SK-N-SH (cell line): ENCODE data around the gene TPCN2. TPM values are rescaled to one million over a fixed set of nuclear protein-coding genes. Genes with fewer than 3 reads are reported as not detected.

Experiments used
- CTCF ChIA-PET: fragments of 300-600, 350-600 bp; formaldehyde crosslinking; extraction: SDS; loops from one replicate; lab custom pipeline; 2021; lab: Yijun Ruan, JAX
- POLR2A ChIA-PET: fragments of 350-600 bp; sonication (Branson Sonifier 250); formaldehyde crosslinking; extraction: SDS; loops from one replicate; lab custom pipeline; 2020; ENCODE audit warnings: antibody characterized with exemption, inconsistent platforms; lab: Yijun Ruan, JAX
- DNase-seq: peaks from one replicate; pipeline ENCODE4 v3.0.0; 2012
- H2AFZ ChIP-seq: fragments of 200-600 bp; sonication (generic); 2 replicates; pipeline ENCODE4 v1.8.1; 2016; ENCODE audit warnings: antibody characterized with exemption, mild to moderate bottlenecking, low read depth
- H3F3A ChIP-seq: fragments of 200-600 bp; sonication (generic); replicated peaks from 2 replicates; pipeline ENCODE3; 2016; ENCODE audit warnings: antibody characterized with exemption, mild to moderate bottlenecking; ENCODE audit not compliant: insufficient read depth
- H3K27ac ChIP-seq, 2 experiments: fragments of 200-500 bp in 1 of 2; fragments of 200-600 bp in 1 of 2; sonication (Bioruptor generic) in 1 of 2; sonication (generic), shearing (Covaris generic) in 1 of 2; 2 replicates each; pipeline versions ENCODE4 v1.5.1 to v1.6.1; 2014 to 2016; ENCODE audit warnings: low read depth in 2 of 2, inconsistent platforms in 1 of 2, low read length in 1 of 2, mild to moderate bottlenecking in 1 of 2, mixed read lengths in 1 of 2
- H3K27me3 ChIP-seq: fragments of 200-600 bp; sonication (generic), shearing (Covaris generic); 2 replicates; pipeline ENCODE4 v1.6.1; 2016; ENCODE audit warnings: mixed run types; ENCODE audit not compliant: insufficient read depth
- H3K36me3 ChIP-seq, 2 experiments: fragments of 200-500 bp in 1 of 2; fragments of 200-600 bp in 1 of 2; sonication (Bioruptor generic) in 1 of 2; sonication (generic) in 1 of 2; replicated peaks in 1 of 2; 2 replicates each; pipeline versions ENCODE3 to v1.5.1; 2014 to 2016; ENCODE audit warnings: low read length in 1 of 2, mild to moderate bottlenecking in 1 of 2; ENCODE audit not compliant: insufficient read depth in 2 of 2, control insufficient read depth in 1 of 2
- H3K4me1 ChIP-seq, 2 experiments: fragments of 200-500 bp in 1 of 2; fragments of 200-600 bp in 1 of 2; sonication (Bioruptor generic) in 1 of 2; sonication (generic), shearing (Covaris generic) in 1 of 2; 2 replicates each; pipeline versions ENCODE4 v1.5.1 to v1.6.1; 2014 to 2016; ENCODE audit warnings: low read depth in 1 of 2, low read length in 1 of 2, mixed run types in 1 of 2; ENCODE audit not compliant: insufficient read depth in 2 of 2, control insufficient read depth in 1 of 2
- H3K4me2 ChIP-seq: fragments of 200-600 bp; sonication (generic), shearing (Covaris generic); 2 replicates; pipeline ENCODE4 v1.6.1; 2017; ENCODE audit warnings: mixed run types
- H3K4me3 ChIP-seq, 2 experiments: fragments of 200-500 bp in 1 of 2; fragments of 200-600 bp in 1 of 2; sonication (Bioruptor generic) in 1 of 2; sonication (generic), shearing (Covaris generic) in 1 of 2; 2 replicates each; pipeline versions ENCODE4 v1.5.1 to v1.8.1; 2014 to 2016; ENCODE audit warnings: low read depth in 2 of 2, inconsistent platforms in 1 of 2, low read length in 1 of 2, mild to moderate bottlenecking in 1 of 2, mixed read lengths in 1 of 2, moderate library complexity in 1 of 2
- H3K79me2 ChIP-seq: fragments of 200-600 bp; sonication (generic); 2 replicates; pipeline ENCODE4 v1.8.1; 2017; ENCODE audit warnings: mild to moderate bottlenecking; ENCODE audit not compliant: insufficient read depth
- H3K9ac ChIP-seq: fragments of 200-600 bp; sonication (generic); 2 replicates; pipeline ENCODE4 v1.6.1; 2017; ENCODE audit warnings: mixed run types
- H3K9me2 ChIP-seq: fragments of 200-600 bp; sonication (generic); 2 replicates; pipeline ENCODE4 v1.6.1; 2017; ENCODE audit warnings: mixed run types
- H3K9me3 ChIP-seq: fragments of 200-600 bp; sonication (generic); 2 replicates; pipeline ENCODE4 v1.6.1; 2017; ENCODE audit warnings: mixed run types, mild to moderate bottlenecking, moderate library complexity
- H4K20me1 ChIP-seq: fragments of 200-600 bp; sonication (generic); 2 replicates; pipeline ENCODE4 v1.6.1; 2017; ENCODE audit warnings: mild to moderate bottlenecking, mixed run types; ENCODE audit not compliant: insufficient read depth
- ELF1 ChIP-seq: IDR thresholded peaks from 2 replicates; pipeline ENCODE4 v1.4.0; 2012
- FOSL2 ChIP-seq: IDR thresholded peaks from 2 replicates; pipeline ENCODE4 v1.4.0; 2012; ENCODE audit warnings: low read depth, mild to moderate bottlenecking, moderate library complexity, borderline replicate concordance
- GABPA ChIP-seq: IDR thresholded peaks from 2 replicates; pipeline ENCODE4 v1.4.0; 2012; ENCODE audit warnings: low read depth, mild to moderate bottlenecking
- MAX ChIP-seq: IDR thresholded peaks from 2 replicates; pipeline ENCODE4 v1.4.0; 2012; ENCODE audit warnings: low read depth
- MEF2A ChIP-seq: IDR thresholded peaks from 2 replicates; pipeline ENCODE4 v1.4.0; 2012; ENCODE audit warnings: low read depth, borderline replicate concordance
- NFIC ChIP-seq: IDR thresholded peaks from 2 replicates; pipeline ENCODE4 v1.4.0; 2012; ENCODE audit warnings: borderline replicate concordance
- PBX3 ChIP-seq: IDR thresholded peaks from 2 replicates; pipeline ENCODE4; 2012
- POLR2AphosphoS5 ChIP-seq: IDR thresholded peaks from 2 replicates; pipeline ENCODE4 v1.6.1; 2012; ENCODE audit warnings: low read depth, low read length
- RAD21 ChIP-seq: IDR thresholded peaks from 2 replicates; pipeline ENCODE4 v1.6.1; 2012; ENCODE audit warnings: mild to moderate bottlenecking, low read length
- RCOR1 ChIP-seq: fragments of 150-350 bp; IDR thresholded peaks from 2 replicates; pipeline ENCODE4 v1.6.1; 2017; ENCODE audit warnings: antibody characterized with exemption, low read length
- REST ChIP-seq: IDR thresholded peaks from 2 replicates; pipeline ENCODE4 v1.6.1; 2012; ENCODE audit warnings: mild to moderate bottlenecking, low read depth, low read length, moderate library complexity
- RXRA ChIP-seq: IDR thresholded peaks from 2 replicates; pipeline ENCODE4 v1.4.0; 2012; ENCODE audit warnings: low read depth, mild to moderate bottlenecking, borderline replicate concordance
- SMC3 ChIP-seq: IDR thresholded peaks from 2 replicates; pipeline ENCODE4 v1.6.1; 2012; ENCODE audit warnings: low read depth, low read length, improper control_type of control experiment
- WGBS: methylation state at CpG from one replicate; pipeline ENCODE4 v1.1.6; 2017; ENCODE audit warnings: low lambda C conversion rate; 5-methylcytosine and 5-hydroxymethylcytosine counted together
- polyA plus RNA-seq, 3 experiments: library from polyadenylated mRNA; depleted of rRNA; stranded (reverse); fragments of >200 nt; gene quantifications; 2 replicates each; pipeline ENCODE4 v1.2.3, GENCODE V29; 2012
- TF ChIP-seq, protein P1 (sequence below): fragments of 200-600 bp; sonication (generic); IDR thresholded peaks from 2 replicates; pipeline ENCODE4 v1.6.1; 2017; ENCODE audit warnings: antibody characterized with exemption, mild to moderate bottlenecking, moderate library complexity

TPCN2 gene
- polyA plus RNA-seq, 1 of the 3 experiments (the other 2 are of a cell fraction) = 8.7 TPM

GRCh38 chr11:69013009-69013951 is 35.5 kb upstream of the TPCN2 start, which contains the start of gene MRGPRF:
Gene MRGPRF, minus strand, starts transcription at chr11:69013246. Its CDS starts 3,345 bp downstream, at chr11:69009901.
- WGBS = 59% methylated on average over 8 of the region's 43 CpGs
- H4K20me1 ChIP-seq = no peaks in the 10 kb centered on the region
- no peaks in the 10 kb centered on the region for H3K27me3 ChIP-seq
- no peaks in the 10 kb centered on the region for H3K79me2 ChIP-seq
- H3K9ac ChIP-seq = no peak within 1 kb of the TSS
- H3K27ac ChIP-seq = peak within 1 kb of the TSS in 1 of 2 experiments; percentile 14; a peak in 1 of 4 replicates
- peak; percentile 89 for DNase-seq
- TF ChIP-seq, protein P1, sequence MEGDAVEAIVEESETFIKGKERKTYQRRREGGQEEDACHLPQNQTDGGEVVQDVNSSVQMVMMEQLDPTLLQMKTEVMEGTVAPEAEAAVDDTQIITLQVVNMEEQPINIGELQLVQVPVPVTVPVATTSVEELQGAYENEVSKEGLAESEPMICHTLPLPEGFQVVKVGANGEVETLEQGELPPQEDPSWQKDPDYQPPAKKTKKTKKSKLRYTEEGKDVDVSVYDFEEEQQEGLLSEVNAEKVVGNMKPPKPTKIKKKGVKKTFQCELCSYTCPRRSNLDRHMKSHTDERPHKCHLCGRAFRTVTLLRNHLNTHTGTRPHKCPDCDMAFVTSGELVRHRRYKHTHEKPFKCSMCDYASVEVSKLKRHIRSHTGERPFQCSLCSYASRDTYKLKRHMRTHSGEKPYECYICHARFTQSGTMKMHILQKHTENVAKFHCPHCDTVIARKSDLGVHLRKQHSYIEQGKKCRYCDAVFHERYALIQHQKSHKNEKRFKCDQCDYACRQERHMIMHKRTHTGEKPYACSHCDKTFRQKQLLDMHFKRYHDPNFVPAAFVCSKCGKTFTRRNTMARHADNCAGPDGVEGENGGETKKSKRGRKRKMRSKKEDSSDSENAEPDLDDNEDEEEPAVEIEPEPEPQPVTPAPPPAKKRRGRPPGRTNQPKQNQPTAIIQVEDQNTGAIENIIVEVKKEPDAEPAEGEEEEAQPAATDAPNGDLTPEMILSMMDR = peak; percentile 52
- TF ChIP-seq RAD21 (no peak; the same call in 1 of the 2 replicates), SMC3 (peak; percentile 30; the same call in 1 of the 2 replicates)
- TF ChIP-seq, all 33 proteins: peak for 2
- Histone ChIP-seq H3K36me3 (no peaks in the 10 kb centered on the region), H3K4me3 (peak within 1 kb of the TSS in 1 of 2 experiments; percentile 24; a peak in 2 of 4 replicates), H3K4me2 (peak within 1 kb of the TSS; percentile 65; the same call in 1 of the 2 replicates), H3K4me1 (peaks cover 23 to 48% of the 10 kb centered on the region in 2 experiments; a peak in 3 of 4 replicates), H2AFZ (no peak within 1 kb of the TSS), H3F3A (no peaks in the 10 kb centered on the region), H3K9me2 (no peaks in the 10 kb centered on the region), H3K9me3 (no peaks in the 10 kb centered on the region)
- CTCF ChIA-PET = interaction anchor here (0.6 to 4.6 kb wide), 11 partner anchors 9 to 559 kb away, joined by 3 to 26 read pairs (median 3); no protein-coding TSS in a partner anchor
- POLR2A ChIA-PET = no interaction called here

- Histone ChIP-seq H3K27ac (peak overlapping the region in 1 of 2 experiments; percentile 14; a peak in 1 of 4 replicates), H3K36me3 (no peaks in the 10 kb centered on the region), H3K79me2 (no peaks in the 10 kb centered on the region), H3K9me3 (no peaks in the 10 kb centered on the region), H3K4me3 (no peak overlapping the region), H4K20me1 (no peaks in the 10 kb centered on the region), H2AFZ (no peak overlapping the region), H3K4me2 (peak overlapping the region; percentile 65; the same call in 1 of the 2 replicates), H3K4me1 (peaks cover 13 to 38% of the 10 kb centered on the region in 2 experiments; a peak in 3 of 4 replicates), H3K9ac (no peak overlapping the region), H3K27me3 (no peaks in the 10 kb centered on the region), H3K9me2 (no peaks in the 10 kb centered on the region), H3F3A (no peaks in the 10 kb centered on the region)
- peak; percentile 69 for DNase-seq
- 82% methylated on average over 14 of the region's 28 CpGs for WGBS
- CTCF ChIA-PET = interaction anchor here (0.6 to 4.6 kb wide), 10 partner anchors 8 to 430 kb away, joined by 3 to 26 read pairs (median 4); no protein-coding TSS in a partner anchor
- POLR2A ChIA-PET = no interaction called here
- no peak for TF ChIP-seq MAX
- no peak for TF ChIP-seq REST
- TF ChIP-seq RCOR1 = no peak
- no peak for TF ChIP-seq FOSL2
- no peak for TF ChIP-seq POLR2AphosphoS5
- TF ChIP-seq RAD21 = no peak
- TF ChIP-seq RXRA = no peak
- TF ChIP-seq NFIC = no peak
- TF ChIP-seq MEF2A = no peak
- no peak for TF ChIP-seq GABPA
- TF ChIP-seq ELF1 = no peak
- TF ChIP-seq PBX3 = no peak
These were observed 34.5 kb upstream of the TPCN2 start for GRCh38 chr11:69014084-69014851.
